ENCODE results near the gene B3GAT1.
A peak's percentile ranks its signal among the peaks of the same experiment; 100 is the strongest.

B3GAT1 gene

DNA sequence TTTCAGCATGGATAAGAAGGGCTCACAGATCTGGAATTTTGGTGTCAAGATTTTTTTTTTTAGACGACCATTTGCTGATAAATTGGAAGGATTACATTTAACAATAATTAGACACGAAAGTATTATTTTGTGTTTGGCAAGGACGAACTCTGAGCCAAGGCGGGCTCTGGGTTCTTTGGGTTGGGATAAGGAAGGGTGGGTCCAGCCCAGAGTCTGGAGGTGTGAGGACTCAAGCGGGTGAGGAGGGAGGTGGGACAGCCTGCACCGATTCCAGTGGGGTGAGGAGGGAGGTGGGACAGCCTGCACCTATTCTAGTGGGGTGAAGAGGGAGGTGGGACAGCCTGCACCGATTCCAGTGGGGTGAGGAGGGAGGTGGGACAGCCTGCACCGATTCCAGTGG, 4.1 kb downstream of the B3GAT1 start:
- no peak for DNase-seq

DNA sequence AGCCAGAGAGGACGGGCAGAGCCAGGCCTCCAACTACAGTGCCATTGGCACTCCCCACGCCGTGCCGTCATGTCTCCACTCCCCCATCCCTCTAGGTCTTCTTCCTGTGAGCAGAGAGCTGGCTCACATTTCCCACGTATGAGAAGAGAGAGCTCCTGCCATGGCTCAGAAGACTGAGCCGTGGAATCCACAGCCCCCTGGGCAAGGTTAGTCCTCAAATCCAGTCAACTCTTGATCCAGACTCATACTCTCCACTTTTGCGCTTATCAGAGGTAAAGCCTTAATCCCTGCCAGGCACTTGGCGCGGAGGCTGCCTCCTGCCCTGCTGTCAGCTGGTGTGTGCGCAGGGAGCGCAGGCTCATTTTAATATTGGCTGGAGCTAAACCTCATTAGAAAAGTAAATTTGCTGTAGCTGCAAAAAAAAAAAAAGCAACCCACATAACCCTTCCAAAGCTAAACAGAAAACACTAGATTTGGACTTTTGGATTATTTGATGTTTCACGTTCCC, 4.7 kb downstream of the B3GAT1 start:
- peak; percentile 45 for DNase-seq

- DNase-seq = peak; percentile 37
Observed at GRCh38 chr11:134406264-134407185, 5.5 kb downstream of the B3GAT1 start.

DNA sequence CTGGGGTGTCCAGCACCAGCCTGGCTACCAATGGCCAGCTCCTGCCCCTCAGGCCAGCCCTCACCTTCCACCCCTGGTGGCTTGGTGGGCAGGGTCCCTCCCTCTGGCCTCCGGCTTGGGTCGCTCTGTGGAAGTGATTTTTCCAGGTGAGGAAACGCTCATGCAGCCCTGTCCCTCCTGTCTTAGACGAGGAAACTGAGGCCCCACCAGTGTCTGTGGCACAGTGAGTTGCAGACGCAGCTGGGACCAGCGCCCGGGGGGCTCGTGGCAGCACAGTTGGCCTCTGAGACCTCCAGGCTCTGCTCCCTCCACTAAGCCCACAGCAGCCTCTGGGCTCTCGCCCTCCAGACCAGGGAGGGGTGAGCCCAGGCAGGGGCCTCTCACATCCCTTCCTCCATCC, 6.2 kb downstream of the B3GAT1 start:
- peak; percentile 42 for DNase-seq

- DNase-seq = no peak
Observed at GRCh38 chr11:134405436-134405835, 6.6 kb downstream of the B3GAT1 start.

GRCh38 chr11:134404575-134405341, 7.3 kb downstream of the B3GAT1 start:
- peak; percentile 22 for DNase-seq

- no peak for DNase-seq
Observed at GRCh38 chr11:134402910-134403309, 9.1 kb downstream of the B3GAT1 start.

GRCh38 chr11:134401825-134402809, 9.9 kb downstream of the B3GAT1 start:
- no peak for DNase-seq

DNA sequence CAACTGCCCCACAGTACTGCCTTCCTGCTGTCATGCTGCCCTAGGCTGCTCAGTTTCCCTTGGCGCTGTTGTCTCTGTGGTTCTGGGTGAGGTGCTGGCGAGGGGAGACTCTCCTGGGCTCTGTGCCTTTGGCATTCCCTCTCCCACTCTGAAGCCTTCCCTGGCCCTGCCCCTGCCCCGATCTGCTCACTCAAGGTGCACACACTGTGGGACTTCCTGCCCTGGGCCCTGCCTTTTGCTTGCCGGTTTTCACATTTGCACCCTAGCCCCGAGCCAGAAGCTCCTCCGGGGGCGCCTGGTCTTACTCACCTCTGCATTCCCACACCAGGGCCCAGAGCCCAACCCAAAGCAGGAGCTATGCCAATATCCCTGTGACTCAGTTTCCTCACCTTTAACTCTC, 12.0 kb downstream of the B3GAT1 start:
- no peak for DNase-seq

- DNase-seq = no peak
Observed at GRCh38 chr11:134399293-134399654, 12.8 kb downstream of the B3GAT1 start.

DNA sequence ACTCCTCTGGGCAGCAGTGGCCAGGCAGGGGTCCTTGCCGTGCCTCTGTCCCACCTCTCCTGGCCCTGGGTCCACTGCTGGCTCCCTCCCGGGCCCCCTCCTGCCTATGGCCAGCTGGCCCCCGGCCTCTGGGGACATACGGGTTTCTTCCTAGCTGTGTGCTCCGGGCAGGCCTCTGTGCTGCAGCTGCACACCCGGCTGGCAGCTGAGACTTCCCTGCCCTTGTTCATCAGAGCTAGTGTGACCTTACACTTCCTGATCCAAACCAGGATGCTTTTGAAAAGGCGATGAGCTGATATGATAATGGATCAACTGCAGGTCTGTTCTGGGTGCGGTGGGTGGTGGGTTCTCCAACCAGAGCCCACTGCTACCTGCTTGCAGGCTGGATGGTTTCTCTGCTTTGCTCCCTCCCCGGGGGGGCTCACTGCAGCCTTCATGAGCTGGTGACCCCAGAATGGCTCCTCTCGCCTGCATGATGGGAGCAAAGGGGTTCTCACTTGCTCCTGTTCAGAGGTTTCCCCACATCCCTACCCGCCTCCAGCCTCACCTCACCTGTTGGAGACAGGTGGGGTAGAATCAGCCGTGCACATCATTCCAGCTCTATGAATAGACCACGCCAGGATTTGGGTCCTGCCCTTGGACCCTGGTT, 13.3 kb downstream of the B3GAT1 start:
- no peak for DNase-seq

- DNase-seq = no peak
Observed at GRCh38 chr11:134398079-134398444, 14.0 kb downstream of the B3GAT1 start.

DNA sequence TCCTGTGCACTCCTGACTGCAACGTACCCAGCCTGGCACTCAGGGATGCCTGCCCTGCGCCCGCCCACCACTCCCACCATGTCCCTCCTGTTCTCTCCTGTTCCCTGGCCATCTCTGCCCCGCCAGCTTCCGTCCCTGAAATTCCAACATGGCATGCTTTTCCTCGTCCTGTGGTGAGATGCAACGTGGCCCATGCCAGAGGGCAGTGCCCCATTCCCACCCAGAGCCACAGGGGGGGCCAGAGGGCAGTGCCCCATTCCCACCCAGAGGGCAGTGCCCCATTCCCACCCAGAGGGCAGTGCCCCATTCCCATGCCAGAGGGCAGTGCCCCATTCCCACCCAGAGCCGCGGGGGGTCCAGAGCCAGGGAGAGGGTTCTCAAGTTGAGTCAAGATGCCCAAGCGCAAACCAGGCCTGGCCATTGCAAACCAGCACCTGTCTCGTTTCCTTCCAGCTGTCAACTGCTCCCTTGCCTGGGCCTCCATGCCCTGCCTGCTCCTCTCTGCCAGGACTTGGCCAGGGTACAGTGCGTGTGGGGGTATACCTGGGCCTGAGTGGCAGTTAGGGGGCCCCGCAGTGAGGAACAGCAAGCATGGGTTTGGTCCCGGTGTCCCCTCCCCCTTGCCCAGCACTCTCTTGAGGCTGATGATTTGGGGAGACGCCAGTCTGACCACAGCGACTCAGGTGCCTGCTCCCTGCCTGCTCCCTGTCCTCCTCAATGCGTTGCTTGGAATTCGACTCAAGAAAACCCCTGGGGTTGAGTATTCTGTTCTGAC, 14.6 kb downstream of the B3GAT1 start:
- no peak for DNase-seq

GRCh38 chr11:134395002-134395401, 17.0 kb downstream of the B3GAT1 start:
- no peak for DNase-seq

DNA sequence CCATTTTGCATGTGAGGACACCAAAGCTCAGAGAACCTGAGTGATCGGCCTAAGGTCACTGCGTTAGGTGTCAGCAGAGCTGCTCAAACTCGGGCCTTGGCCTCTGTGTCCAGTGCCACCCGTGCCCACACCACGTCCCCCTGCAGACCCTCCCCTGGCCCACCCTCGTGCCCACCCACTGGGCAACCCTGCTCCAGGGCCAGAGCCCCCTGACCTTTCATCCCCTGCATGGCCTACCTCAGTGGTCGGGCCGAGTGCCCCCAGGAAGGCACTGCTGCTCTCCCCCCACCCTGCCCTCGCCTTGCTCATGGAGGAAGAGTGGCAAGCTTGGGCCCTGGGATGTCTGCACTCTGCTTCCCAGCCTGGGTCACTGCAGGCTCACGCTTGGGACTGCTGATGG, 17.7 kb downstream of the B3GAT1 start:
- DNase-seq = no peak

DNA sequence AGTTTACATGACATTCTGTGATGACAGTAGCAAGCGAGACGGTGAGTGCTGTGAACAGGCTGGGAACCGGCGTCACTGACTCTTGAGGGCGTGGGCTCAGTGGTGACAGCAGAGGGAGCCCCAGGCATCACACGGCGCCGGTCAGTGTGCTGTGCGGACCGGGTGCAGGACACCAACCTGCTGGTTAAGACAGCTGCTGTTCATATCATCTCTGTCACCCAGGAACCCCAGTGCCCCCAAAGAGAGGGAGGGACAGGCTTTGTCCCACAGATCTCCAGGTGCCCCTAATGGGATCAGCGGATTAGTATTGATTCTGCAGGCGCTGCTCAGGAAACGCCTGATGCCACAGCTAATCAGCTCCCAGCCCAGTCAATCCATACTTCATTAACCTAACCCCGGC, 18.4 kb downstream of the B3GAT1 start:
- peak; percentile 79 for DNase-seq

DNA sequence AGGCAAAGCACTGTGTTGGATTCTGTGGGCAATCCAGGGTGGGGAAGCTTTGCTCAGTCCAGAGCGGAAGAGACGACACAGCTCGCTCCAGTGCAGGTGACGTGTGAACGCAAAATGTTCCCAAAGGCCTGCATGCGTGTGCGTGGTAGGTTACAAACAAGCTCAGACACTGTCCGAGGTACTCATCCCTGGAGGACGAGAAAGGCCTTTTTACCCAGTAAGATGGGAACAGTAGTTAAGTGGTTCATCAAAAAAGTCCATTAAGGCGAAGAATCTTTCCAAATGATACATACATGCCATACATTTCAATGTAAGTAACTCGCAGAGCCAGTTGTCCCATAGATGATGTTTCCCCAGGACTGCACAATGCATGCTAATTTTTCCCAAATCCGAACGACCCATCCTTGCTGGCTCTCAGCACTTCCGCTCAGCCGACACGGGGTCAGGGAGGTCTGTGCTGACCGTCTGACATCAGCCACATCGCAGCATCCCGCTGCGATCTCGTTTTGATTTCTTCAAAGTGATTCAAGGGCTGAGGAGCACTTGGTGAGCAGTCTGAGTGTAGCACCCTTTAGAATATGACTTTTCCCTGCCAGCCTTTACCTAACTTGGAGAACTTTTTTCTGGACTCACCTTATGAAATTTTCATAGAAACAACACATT, 19.0 kb downstream of the B3GAT1 start:
- DNase-seq = no peak

DNA sequence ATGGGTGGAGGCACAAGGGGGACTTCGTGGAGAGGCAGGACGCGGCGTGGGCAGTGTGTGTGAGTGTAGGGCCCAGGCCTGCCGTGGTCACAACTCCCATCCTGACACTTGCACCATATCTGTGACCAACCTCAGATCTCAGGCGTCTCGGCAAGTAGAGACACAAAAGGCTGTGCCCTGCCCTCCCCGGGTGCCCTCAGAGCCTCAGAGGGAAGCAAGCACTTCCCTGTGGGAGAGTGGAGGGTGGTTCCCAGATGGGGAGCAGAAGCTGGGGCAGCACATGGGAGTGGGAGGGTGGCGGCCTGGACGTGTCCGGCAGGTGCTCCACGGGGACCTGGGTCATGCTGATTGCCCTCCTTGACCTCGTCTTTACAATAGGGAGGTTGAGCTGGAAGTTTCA, 20.4 kb downstream of the B3GAT1 start:
- DNase-seq = no peak

GRCh38 chr11:134390706-134391569, 21.1 kb downstream of the B3GAT1 start:
- DNase-seq = no peak
